Neuronal stem cell (in vitro differentiated cells): Measurements from ENCODE around the gene GPRC5A.

ENCODE experiments used
- DNase-seq: peaks from one replicate; pipeline ENCODE4 v3.0.0-alpha.2; 2013; ENCODE audit warnings: low spot score
- H2AFZ ChIP-seq: one replicate; pipeline ENCODE4 v1.6.1; 2013; ENCODE audit warnings: mild to moderate bottlenecking, low read length, inconsistent platforms
- H2AK5ac ChIP-seq: 2 replicates; pipeline ENCODE4 v1.6.1; 2013; ENCODE audit warnings: low read depth, mild to moderate bottlenecking, inconsistent platforms, low read length, moderate library complexity, mixed read lengths
- H2BK120ac ChIP-seq: 2 replicates; pipeline ENCODE4 v1.6.1; 2013; ENCODE audit warnings: low read depth, mild to moderate bottlenecking, inconsistent platforms, low read length, moderate library complexity, mixed read lengths
- H2BK12ac ChIP-seq: one replicate; pipeline ENCODE4 v1.6.1; 2013; ENCODE audit warnings: low read length, inconsistent platforms
- H2BK15ac ChIP-seq: 2 replicates; pipeline ENCODE4 v1.6.1; 2013; ENCODE audit warnings: mild to moderate bottlenecking, low read length, inconsistent platforms, mixed read lengths
- H2BK5ac ChIP-seq: one replicate; pipeline ENCODE4 v1.6.1; 2013; ENCODE audit warnings: inconsistent platforms, mild to moderate bottlenecking, low read length, moderate library complexity
- H3K14ac ChIP-seq: one replicate; pipeline ENCODE4 v1.6.1; 2013; ENCODE audit warnings: low read length, inconsistent platforms
- H3K18ac ChIP-seq: 2 replicates; pipeline ENCODE4 v1.6.1; 2013; ENCODE audit warnings: low read length, inconsistent platforms
- H3K23ac ChIP-seq: 2 replicates; pipeline ENCODE4 v1.6.1; 2013; ENCODE audit warnings: low read depth, mild to moderate bottlenecking, mixed read lengths, low read length, inconsistent platforms; ENCODE audit not compliant: poor library complexity
- H3K27ac ChIP-seq: replicated peaks from 3 replicates; pipeline ENCODE4 v1.5.1; 2013; ENCODE audit warnings: low read length, inconsistent platforms
- H3K27me3 ChIP-seq, 3 experiments: 2 replicates each; pipeline ENCODE4 v1.6.1; 2013; ENCODE audit warnings: low read length in 3 of 3, mild to moderate bottlenecking in 2 of 3, inconsistent platforms in 1 of 3, low read depth in 1 of 3, mixed read lengths in 1 of 3, moderate library complexity in 1 of 3; ENCODE audit not compliant: control insufficient read depth in 3 of 3, insufficient read depth in 3 of 3
- H3K36me3 ChIP-seq, 2 donors: replicated peaks in 1 of 2; 2 replicates each; pipeline ENCODE4 v1.6.1; 2013; ENCODE audit warnings: low read length in 2 of 2; ENCODE audit not compliant: control insufficient read depth in 2 of 2, insufficient read depth in 2 of 2
- H3K4ac ChIP-seq: 2 replicates; pipeline ENCODE4 v1.6.1; 2013; ENCODE audit warnings: inconsistent platforms, mild to moderate bottlenecking, low read length, moderate library complexity
- H3K4me1 ChIP-seq, 2 donors: 1 replicate in 1 of 2; 2 replicates in 1 of 2; pipeline ENCODE4 v1.6.1; 2013; ENCODE audit warnings: low read length in 2 of 2, low read depth in 1 of 2; ENCODE audit not compliant: control insufficient read depth in 2 of 2, insufficient read depth in 1 of 2
- H3K4me2 ChIP-seq: one replicate; pipeline ENCODE4 v1.6.1; 2013; ENCODE audit warnings: mild to moderate bottlenecking, low read length, inconsistent platforms; ENCODE audit not compliant: insufficient read depth, poor library complexity, severe bottlenecking
- H3K4me3 ChIP-seq, 2 donors: 2 replicates each; pipeline ENCODE4 v1.5.1; 2013; ENCODE audit warnings: low read length in 2 of 2, mild to moderate bottlenecking in 2 of 2, inconsistent platforms in 1 of 2, moderate library complexity in 1 of 2
- H3K79me1 ChIP-seq: one replicate; pipeline ENCODE4 v1.6.1; 2013; ENCODE audit warnings: low read depth, mild to moderate bottlenecking, inconsistent platforms, low read length, moderate library complexity
- H3K9ac ChIP-seq: one replicate; pipeline ENCODE4 v1.6.1; 2013; ENCODE audit warnings: mild to moderate bottlenecking, low read depth, low read length, inconsistent platforms; ENCODE audit not compliant: poor library complexity
- H3K9me3 ChIP-seq, 2 donors: replicated peaks in 1 of 2; 2 replicates each; pipeline versions ENCODE3 to v1.6.1; 2013; ENCODE audit warnings: low read length in 2 of 2, mild to moderate bottlenecking in 2 of 2, inconsistent platforms in 1 of 2, low read depth in 1 of 2, mixed read lengths in 1 of 2, moderate library complexity in 1 of 2; ENCODE audit not compliant: control insufficient read depth in 2 of 2, insufficient read depth in 1 of 2
- H4K8ac ChIP-seq: one replicate; pipeline ENCODE4 v1.6.1; 2013; ENCODE audit warnings: low read depth, mild to moderate bottlenecking, inconsistent platforms, low read length, moderate library complexity
- H4K91ac ChIP-seq: one replicate; pipeline ENCODE4 v1.6.1; 2013; ENCODE audit warnings: low read length, low read depth, mild to moderate bottlenecking, inconsistent platforms; ENCODE audit not compliant: poor library complexity
- WGBS, 2 donors: extraction: QIAGEN DNeasy Blood & Tissue Kit; methylation state at CpG; one replicate each; pipeline ENCODE4 v1.1.7; 2013; ENCODE audit warnings: missing lambda C conversion rate in 2 of 2, mixed read lengths in 1 of 2; ENCODE audit not compliant: insufficient read length in 2 of 2, insufficient replicate concordance in 1 of 2; ENCODE audit errors: extremely low coverage in 2 of 2; 5-methylcytosine and 5-hydroxymethylcytosine counted together

GPRC5A gene

GRCh38 chr12:12881151-12881909 is 10.0 kb upstream of the GPRC5A start:
- Histone ChIP-seq H3K9ac (no peak overlapping the region), H2AFZ (no peak overlapping the region), H3K27me3 (peaks cover 0 to 1% (median 0%) of the 10 kb centered on the region in 3 experiments), H2BK15ac (no peak overlapping the region), H2BK12ac (no peak overlapping the region), H3K36me3 (no peaks in the 10 kb centered on the region), H2BK5ac (no peak overlapping the region), H4K91ac (no peak overlapping the region), H3K14ac (no peak overlapping the region), H3K79me1 (no peaks in the 10 kb centered on the region), H3K4ac (no peak overlapping the region), H2AK5ac (no peak overlapping the region), H3K23ac (no peak overlapping the region), H3K4me1 (peaks cover 0 to 2% of the 10 kb centered on the region in 2 donors), H3K9me3 (no peaks in the 10 kb centered on the region), H2BK120ac (no peak overlapping the region), H3K4me3 (no peak overlapping the region), H3K18ac (no peak overlapping the region), H3K27ac (no peak overlapping the region), H3K4me2 (no peak overlapping the region), H4K8ac (no peak overlapping the region)
- no CpG with 5 or more reads among the region's 11 CpGs for WGBS, 2 donors
- DNase-seq: no peak

- no peak overlapping the region for H2BK5ac ChIP-seq
- H3K27ac ChIP-seq: no peak overlapping the region
- WGBS, 2 donors: no CpG with 5 or more reads among the region's 5 CpGs
These were observed 9.1 kb upstream of the GPRC5A start for GRCh38 chr12:12882288-12882687.

GRCh38 chr12:12883369-12884001 is 7.9 kb upstream of the GPRC5A start:
- no peak overlapping the region for H3K14ac ChIP-seq
- no peaks in the 10 kb centered on the region for H3K36me3 ChIP-seq
- no peak overlapping the region for H2AK5ac ChIP-seq
- H2BK120ac ChIP-seq: no peak overlapping the region
- no peak overlapping the region for H3K4me3 ChIP-seq
- no peak overlapping the region for H2AFZ ChIP-seq
- H2BK5ac ChIP-seq: no peak overlapping the region
- no peak overlapping the region for H3K18ac ChIP-seq
- no peak overlapping the region for H3K27ac ChIP-seq
- H3K23ac ChIP-seq: no peak overlapping the region
- no peak overlapping the region for H4K8ac ChIP-seq
- H2BK15ac ChIP-seq: no peak overlapping the region
- H3K79me1 ChIP-seq: no peaks in the 10 kb centered on the region
- WGBS, 2 donors: no CpG with 5 or more reads among the region's 6 CpGs
- no peak overlapping the region for H3K9ac ChIP-seq
- DNase-seq: no peak
- H2BK12ac ChIP-seq: no peak overlapping the region
- no peaks in the 10 kb centered on the region for H3K9me3 ChIP-seq
- no peak overlapping the region for H3K4ac ChIP-seq
- H3K27me3 ChIP-seq: peaks cover 0 to 9% (median 1%) of the 10 kb centered on the region in 3 experiments
- peaks cover 0 to 2% of the 10 kb centered on the region in 2 donors for H3K4me1 ChIP-seq
- H4K91ac ChIP-seq: no peak overlapping the region
- no peak overlapping the region for H3K4me2 ChIP-seq

More at GRCh38 chr12:12882288-12882687, 9.1 kb upstream of the GPRC5A start:
- no peak overlapping the region for H2AFZ ChIP-seq
- H3K4me2 ChIP-seq: no peak overlapping the region
- no peak overlapping the region for H3K4ac ChIP-seq
- no peak overlapping the region for H4K91ac ChIP-seq
- H3K23ac ChIP-seq: no peak overlapping the region
- peaks cover 0 to 1% (median 0%) of the 10 kb centered on the region in 3 experiments for H3K27me3 ChIP-seq
- no peak for DNase-seq
- H4K8ac ChIP-seq: no peak overlapping the region
- H3K36me3 ChIP-seq: no peaks in the 10 kb centered on the region
- no peak overlapping the region for H3K9ac ChIP-seq
- H3K79me1 ChIP-seq: no peaks in the 10 kb centered on the region
- H3K14ac ChIP-seq: no peak overlapping the region
- peaks cover 0 to 2% of the 10 kb centered on the region in 2 donors for H3K4me1 ChIP-seq
- H2BK120ac ChIP-seq: no peak overlapping the region
- H2BK12ac ChIP-seq: no peak overlapping the region
- no peak overlapping the region for H2AK5ac ChIP-seq
- H3K4me3 ChIP-seq: no peak overlapping the region
- H2BK15ac ChIP-seq: no peak overlapping the region
- H3K18ac ChIP-seq: no peak overlapping the region
- no peaks in the 10 kb centered on the region for H3K9me3 ChIP-seq

GRCh38 chr12:12885096-12885792 is 6.1 kb upstream of the GPRC5A start:
- Histone ChIP-seq H3K4me1 (peaks cover 0 to 2% of the 10 kb centered on the region in 2 donors), H3K18ac (no peak overlapping the region), H2BK15ac (no peak overlapping the region), H2BK120ac (no peak overlapping the region), H3K4me2 (no peak overlapping the region), H3K4me3 (no peak overlapping the region), H3K9ac (no peak overlapping the region), H3K36me3 (no peaks in the 10 kb centered on the region), H2BK5ac (no peak overlapping the region), H3K27me3 (peaks cover 0 to 27% (median 9%) of the 10 kb centered on the region in 3 experiments), H3K79me1 (no peaks in the 10 kb centered on the region), H3K23ac (no peak overlapping the region), H3K4ac (no peak overlapping the region), H3K14ac (no peak overlapping the region), H2AK5ac (no peak overlapping the region), H3K9me3 (no peaks in the 10 kb centered on the region), H2AFZ (peak overlapping the region; percentile 32), H4K91ac (no peak overlapping the region), H4K8ac (no peak overlapping the region), H3K27ac (no peak overlapping the region), H2BK12ac (no peak overlapping the region)
- DNase-seq: no peak
- WGBS, 2 donors: no CpG with 5 or more reads among the region's 14 CpGs
